Colonic mucosa (tissue), 4 donors: ENCODE measurements around the gene ZNF653. TPM values are rescaled to one million over a fixed set of nuclear protein-coding genes. Genes with fewer than 3 reads are reported as not detected.
A peak's percentile ranks its signal among the peaks of the same experiment; 100 is the strongest.
"Not testable (repeated sequence)": the region's sequence is repeated elsewhere in the genome, so short reads cannot be mapped to it uniquely, and the experiment has no call there.

Experiments
- DNase-seq: peaks from one replicate; pipeline ENCODE4 v3.0.0-alpha.2; 2020
- H3K27ac ChIP-seq: fragments of 200-600 bp; one replicate; pipeline ENCODE4 v1.8.0; 2021
- H3K27me3 ChIP-seq: fragments of 200-600 bp; one replicate; pipeline ENCODE4 v1.8.0; 2021
- H3K36me3 ChIP-seq: fragments of 200-600 bp; one replicate; pipeline ENCODE4 v1.8.0; 2021
- H3K4me1 ChIP-seq: fragments of 200-600 bp; one replicate; pipeline ENCODE4 v1.8.0; 2021; ENCODE audit warnings: mild to moderate bottlenecking
- H3K4me3 ChIP-seq: fragments of 200-600 bp; one replicate; pipeline ENCODE4 v1.8.0; 2021
- H3K9ac ChIP-seq, 2 donors: one replicate each; pipeline ENCODE4 v1.7.0; 2013; ENCODE audit warnings: control low read depth in 2 of 2, low read depth in 2 of 2, low read length in 2 of 2
- H3K9me3 ChIP-seq: fragments of 200-600 bp; one replicate; pipeline ENCODE4 v1.8.0; 2021
- intact Hi-C: fragments of 100-400 bp; cut with DNase I; formaldehyde crosslinking; loops from one replicate; pipeline ENCODE4 v1.14.1; 2022
- total RNA-seq, 2 donors: library from RNA; stranded (reverse); fragmentation: NEBNext Ultra II Directional in 1 of 2; extraction: Animal tissue kit (Norgen Biotek cat#: 25700) in 1 of 2; gene quantifications; one replicate each; pipeline ENCODE4 v1.2.1, GENCODE V29; 2021
- TF ChIP-seq, protein P1 (sequence below): fragments of 200-600 bp; IDR thresholded peaks from one replicate; pipeline ENCODE4 v1.8.0; 2022; ENCODE audit warnings: antibody characterized with exemption, mild to moderate bottlenecking
- donor health status: healthy.
- donor health status: DM: no; HTN: no; CAD: no.
- donor health status: DM: no; HTN: no; CAD: no.

ZNF653 gene
- total RNA-seq, 2 donors from 2014 or later: 10.6 to 14.2 TPM

DNA sequence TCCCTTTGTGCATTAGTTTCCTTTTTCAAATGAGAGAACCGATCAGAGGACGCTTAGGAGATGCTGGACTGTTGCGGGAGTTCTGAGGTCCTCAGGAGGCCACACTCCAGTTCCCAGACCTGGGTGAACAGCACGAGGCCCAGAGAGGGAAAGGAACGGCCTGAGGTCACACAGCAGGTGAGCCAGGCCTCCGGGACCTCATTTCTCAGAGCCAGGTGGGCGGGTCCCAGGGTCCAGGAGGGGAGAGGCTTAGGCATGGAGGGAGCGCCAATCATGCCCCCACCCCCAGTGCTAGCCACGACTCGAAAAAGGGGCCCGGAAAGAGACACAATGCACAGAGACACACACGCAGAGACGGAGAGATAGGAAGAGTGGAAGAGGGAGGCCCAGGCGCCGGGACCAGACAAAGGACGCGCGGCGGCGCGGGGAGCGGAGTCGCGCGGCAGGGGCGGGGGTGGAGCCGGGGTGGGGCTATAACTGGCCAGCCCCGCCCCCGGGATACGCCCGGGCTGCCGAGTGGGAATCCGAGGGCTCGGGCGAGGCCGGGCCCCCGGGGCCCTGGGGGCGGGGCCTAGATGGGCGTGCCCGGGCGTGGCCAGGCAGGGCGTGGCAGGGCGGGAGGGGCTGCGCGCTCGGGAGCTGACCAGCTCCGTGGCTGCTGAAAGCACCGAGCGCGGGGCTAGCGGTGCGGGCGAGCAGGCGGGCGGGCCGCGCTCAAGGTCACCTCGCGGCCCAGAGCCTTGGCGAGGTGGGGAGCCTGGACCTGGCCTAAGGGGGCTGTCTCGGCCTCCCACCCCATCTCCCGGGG lies 26.3 kb downstream of the ZNF653 start:
- H3K4me1 ChIP-seq: peaks cover 15% of the 10 kb centered on the region
- no peak overlapping the region for H3K27ac ChIP-seq
- DNase-seq: peak; percentile 66
- intact Hi-C loops: no loop called here
- H3K9ac ChIP-seq: no peak overlapping the region
- TF ChIP-seq, protein P1, sequence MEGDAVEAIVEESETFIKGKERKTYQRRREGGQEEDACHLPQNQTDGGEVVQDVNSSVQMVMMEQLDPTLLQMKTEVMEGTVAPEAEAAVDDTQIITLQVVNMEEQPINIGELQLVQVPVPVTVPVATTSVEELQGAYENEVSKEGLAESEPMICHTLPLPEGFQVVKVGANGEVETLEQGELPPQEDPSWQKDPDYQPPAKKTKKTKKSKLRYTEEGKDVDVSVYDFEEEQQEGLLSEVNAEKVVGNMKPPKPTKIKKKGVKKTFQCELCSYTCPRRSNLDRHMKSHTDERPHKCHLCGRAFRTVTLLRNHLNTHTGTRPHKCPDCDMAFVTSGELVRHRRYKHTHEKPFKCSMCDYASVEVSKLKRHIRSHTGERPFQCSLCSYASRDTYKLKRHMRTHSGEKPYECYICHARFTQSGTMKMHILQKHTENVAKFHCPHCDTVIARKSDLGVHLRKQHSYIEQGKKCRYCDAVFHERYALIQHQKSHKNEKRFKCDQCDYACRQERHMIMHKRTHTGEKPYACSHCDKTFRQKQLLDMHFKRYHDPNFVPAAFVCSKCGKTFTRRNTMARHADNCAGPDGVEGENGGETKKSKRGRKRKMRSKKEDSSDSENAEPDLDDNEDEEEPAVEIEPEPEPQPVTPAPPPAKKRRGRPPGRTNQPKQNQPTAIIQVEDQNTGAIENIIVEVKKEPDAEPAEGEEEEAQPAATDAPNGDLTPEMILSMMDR: no peak
- no peak overlapping the region for H3K4me3 ChIP-seq
- H3K27me3 ChIP-seq: peaks cover 39% of the 10 kb centered on the region
- H3K9me3 ChIP-seq: no peaks in the 10 kb centered on the region
- no peaks in the 10 kb centered on the region for H3K36me3 ChIP-seq

DNA sequence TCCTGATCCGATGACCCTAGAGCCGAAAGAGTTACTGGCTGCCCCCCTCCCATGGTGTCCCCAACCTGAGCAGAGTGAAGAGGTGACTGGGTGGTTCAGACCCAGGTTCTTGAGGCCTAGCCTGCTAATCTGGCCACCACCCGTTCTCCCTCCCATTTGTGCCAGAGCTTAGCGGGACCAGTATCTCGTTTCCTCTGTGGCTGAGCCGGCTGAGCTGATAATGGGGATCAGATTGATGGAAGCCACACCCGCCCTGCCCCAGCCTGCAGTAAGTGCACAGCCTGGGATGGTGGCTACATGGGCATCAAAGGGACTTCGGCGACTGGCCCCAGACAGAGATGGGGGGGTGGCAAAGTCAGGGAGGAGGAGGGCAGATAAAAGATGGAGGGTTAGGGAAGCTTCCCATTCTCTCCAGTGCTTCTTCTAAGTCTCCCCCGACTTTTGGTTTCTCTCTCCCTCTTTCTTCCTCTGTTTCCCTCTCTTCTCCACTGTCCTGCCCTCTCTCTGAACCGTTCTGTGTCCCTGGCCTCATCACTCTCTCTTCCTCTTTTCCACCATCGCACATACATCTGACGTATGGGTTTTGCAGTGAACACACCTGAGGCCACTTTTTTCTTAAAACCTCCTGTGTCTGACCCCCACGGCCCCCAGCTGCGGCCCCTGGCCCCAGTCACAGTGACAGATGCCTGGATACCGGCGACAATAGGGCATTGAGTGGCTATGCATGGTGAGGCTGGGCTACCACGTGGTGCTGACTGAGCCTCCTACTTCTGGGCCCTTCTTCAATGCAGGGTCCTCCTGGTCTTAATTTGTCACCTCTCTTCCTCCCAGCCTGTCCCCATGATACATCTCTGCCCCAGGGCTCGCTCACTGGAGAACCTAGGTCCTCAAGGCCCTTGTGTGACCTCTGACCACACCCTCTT lies 27.2 kb downstream of the ZNF653 start:
- TF ChIP-seq, protein P1: no peak
- Histone ChIP-seq H3K9me3 (no peaks in the 10 kb centered on the region), H3K4me1 (peaks cover 15% of the 10 kb centered on the region), H3K9ac (no peak overlapping the region), H3K36me3 (no peaks in the 10 kb centered on the region), H3K4me3 (no peak overlapping the region), H3K27me3 (peaks cover 39% of the 10 kb centered on the region), H3K27ac (no peak overlapping the region)
- intact Hi-C loops: no loop called here
- no peak for DNase-seq

DNA sequence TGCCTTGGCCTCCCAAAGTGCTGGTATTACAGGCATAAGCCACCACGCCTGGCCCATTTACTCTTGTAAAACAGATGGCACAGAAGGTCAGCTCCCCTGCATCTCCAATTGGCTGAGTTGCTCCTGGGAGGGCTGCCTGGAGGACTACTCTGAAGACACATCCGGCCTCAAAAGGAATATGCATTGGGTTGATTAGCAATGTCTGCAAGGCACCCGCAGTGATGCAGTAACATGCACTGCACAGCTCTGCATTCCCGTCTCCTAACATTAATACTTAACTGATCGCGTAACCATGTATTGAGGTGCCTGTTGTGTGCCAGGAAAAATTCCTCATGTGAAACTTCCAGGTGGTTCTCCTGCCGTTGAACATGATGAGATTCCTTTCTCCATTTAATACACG lies 29.8 kb downstream of the ZNF653 start:
- TF ChIP-seq, protein P1: no peak
- peaks cover 5% of the 10 kb centered on the region for H3K4me1 ChIP-seq
- peaks cover 17% of the 10 kb centered on the region for H3K27me3 ChIP-seq
- no peak for DNase-seq
- H3K9me3 ChIP-seq: no peaks in the 10 kb centered on the region
- intact Hi-C loops: no loop called here
- no peak overlapping the region for H3K9ac ChIP-seq
- no peaks in the 10 kb centered on the region for H3K36me3 ChIP-seq
- no peak overlapping the region for H3K4me3 ChIP-seq
- H3K27ac ChIP-seq: no peak overlapping the region

DNA sequence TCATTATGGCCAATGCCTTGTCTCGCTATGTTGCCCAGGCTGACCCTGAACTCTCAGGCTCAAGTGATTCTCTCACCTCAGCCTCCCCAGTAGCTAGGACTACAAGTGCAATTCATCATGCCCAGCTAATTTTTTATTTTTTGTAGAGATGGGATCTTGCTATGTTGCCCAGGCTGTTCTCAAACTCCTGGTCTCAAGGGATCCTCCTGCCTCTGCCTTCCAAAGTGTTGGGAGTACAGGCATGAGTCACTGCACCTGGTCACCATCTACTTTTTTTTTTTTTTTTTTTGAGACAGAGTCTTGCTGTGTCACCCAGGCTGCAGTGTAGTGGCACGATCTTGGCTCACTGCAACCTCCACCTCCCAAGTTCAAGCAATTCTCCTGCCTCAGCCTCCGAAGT lies 30.3 kb downstream of the ZNF653 start:
- peaks cover 12% of the 10 kb centered on the region for H3K27me3 ChIP-seq
- H3K4me1 ChIP-seq, H3K27ac ChIP-seq, H3K9me3 ChIP-seq, H3K9ac ChIP-seq, DNase-seq, H3K36me3 ChIP-seq, H3K4me3 ChIP-seq, intact Hi-C loops: not testable (repeated sequence)

DNA sequence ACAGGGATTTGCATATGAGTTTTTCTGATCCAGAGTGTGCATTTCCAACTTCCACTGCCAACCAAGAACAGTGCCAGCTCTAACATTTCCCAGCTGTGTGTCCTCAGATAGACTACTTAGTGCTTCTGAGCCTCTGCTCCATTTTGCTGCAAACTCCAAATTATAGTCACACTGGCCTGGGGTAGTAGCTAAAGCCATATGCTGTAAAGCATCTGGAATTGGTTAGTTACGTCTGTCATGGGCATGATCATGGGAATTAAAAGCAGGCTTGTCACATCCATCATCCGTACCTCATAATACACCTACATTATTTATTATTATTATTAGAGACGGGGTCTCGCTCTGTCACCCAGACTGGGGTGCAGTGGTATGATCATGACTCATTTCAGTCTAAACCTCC lies 31.9 kb downstream of the ZNF653 start:
- H3K4me1 ChIP-seq: no peaks in the 10 kb centered on the region
- no peak overlapping the region for H3K27ac ChIP-seq
- H3K4me3 ChIP-seq: no peak overlapping the region
- H3K9me3 ChIP-seq: no peaks in the 10 kb centered on the region
- TF ChIP-seq, protein P1: no peak
- H3K27me3 ChIP-seq: no peaks in the 10 kb centered on the region
- intact Hi-C loops: no loop called here
- H3K9ac ChIP-seq: no peak overlapping the region
- H3K36me3 ChIP-seq: no peaks in the 10 kb centered on the region
- no peak for DNase-seq

DNA sequence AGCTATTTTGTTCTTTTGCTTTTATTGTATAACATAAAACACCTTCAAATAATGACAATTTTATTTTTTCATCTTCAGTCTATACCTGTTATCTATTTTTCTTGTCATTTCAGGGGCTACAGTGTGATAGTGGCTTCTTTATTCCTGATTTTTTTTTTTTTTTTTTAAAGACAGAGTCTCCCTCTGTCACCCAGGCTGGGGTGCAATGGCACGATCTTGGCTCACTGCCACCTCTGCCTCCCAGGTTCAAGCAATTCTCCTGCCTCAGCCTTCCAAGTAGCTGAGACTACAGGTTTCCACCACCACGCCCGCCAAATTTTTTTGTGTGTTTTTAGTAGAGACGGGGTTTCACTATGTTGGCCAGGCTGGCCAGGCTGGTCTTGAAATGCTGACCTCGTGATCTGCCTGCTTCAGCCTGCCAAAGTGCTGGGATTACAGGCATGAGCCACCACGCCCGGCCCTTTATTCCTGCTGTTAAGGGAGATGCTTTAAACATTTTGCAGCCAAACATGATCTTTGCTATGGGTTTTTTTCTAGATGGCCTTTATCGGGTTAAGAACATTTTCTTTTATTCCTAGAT lies 37.3 kb downstream of the ZNF653 start:
- H3K36me3 ChIP-seq, H3K9me3 ChIP-seq, H3K27ac ChIP-seq, H3K27me3 ChIP-seq, intact Hi-C loops, H3K4me1 ChIP-seq, H3K4me3 ChIP-seq, DNase-seq, H3K9ac ChIP-seq: not testable (repeated sequence)
